ENCODE data around the gene LGALSL. TPM values are rescaled to one million over a fixed set of nuclear protein-coding genes. Genes with fewer than 3 reads are reported as not detected.

LGALSL gene
- polyA plus RNA-seq, 1 donor (not counting 4 experiments of a cell fraction or from before 2014, with no cell fraction given) = 55.4 TPM

DNA sequence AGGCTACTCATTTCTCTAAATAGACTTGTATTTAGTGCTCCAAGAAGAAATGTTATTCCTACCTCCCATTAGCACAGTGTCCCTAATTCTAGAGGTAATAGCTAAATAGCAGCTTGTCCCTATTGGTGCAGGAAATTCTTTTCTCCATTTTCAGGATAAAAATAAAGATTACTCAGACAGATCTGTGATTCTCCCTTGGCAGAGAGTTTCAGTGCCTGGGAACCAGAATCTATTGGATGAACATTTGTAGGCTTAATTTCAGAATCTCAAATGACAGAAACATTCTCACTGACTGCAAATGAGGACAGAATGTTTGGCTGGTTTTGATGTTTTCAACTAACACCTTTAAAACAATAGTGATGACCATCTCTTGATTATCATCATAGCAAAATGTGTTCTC is 33.3 kb upstream of the LGALSL start:
- no peak for FAIRE-seq
- Histone ChIP-seq H3K4me1 (ENCODE audit: control insufficient read depth, extremely low read depth, insufficient read depth, low read length) (no peaks in the 10 kb centered on the region), H2AFZ (ENCODE audit: control insufficient read depth, low read length) (no peak overlapping the region), H3K4me2 (ENCODE audit: control insufficient read depth, extremely low read depth, insufficient read depth, low read depth, low read length) (no peak overlapping the region), H3K9me1 (ENCODE audit: control insufficient read depth, extremely low read depth, insufficient read depth, low read length) (no peaks in the 10 kb centered on the region), H3K36me3 (ENCODE audit: control insufficient read depth in 2 of 2, extremely low read depth in 1 of 2, insufficient read depth in 2 of 2, low read length in 2 of 2) (no peaks in the 10 kb centered on the region), H3K9me3 (ENCODE audit: control insufficient read depth, low read depth, low read length) (no peaks in the 10 kb centered on the region), H3K4me3 (ENCODE audit: control insufficient read depth in 2 of 3, extremely low read depth in 1 of 3, insufficient read depth in 2 of 3, low read depth in 1 of 3, low read length in 3 of 3) (no peak overlapping the region), H3K9ac (ENCODE audit: control insufficient read depth, extremely low read depth, insufficient read depth, low read length) (no peak overlapping the region), H3K27me3 (ENCODE audit: control insufficient read depth, extremely low read depth, insufficient read depth, low read length) (no peaks in the 10 kb centered on the region), H4K20me1 (ENCODE audit: control insufficient read depth, extremely low read depth, insufficient read depth, low read length) (no peaks in the 10 kb centered on the region), H3K79me2 (ENCODE audit: control insufficient read depth, insufficient read depth, low read length) (no peaks in the 10 kb centered on the region), H3K27ac (ENCODE audit: control insufficient read depth, insufficient read depth, low read length) (no peak overlapping the region)
- DNase-seq (ENCODE audit: low read depth, low spot score) = no peak
- TF ChIP-seq EZH2 (IDR thresholded peaks at IDR 0.05; ENCODE audit: low read length) = no peak
- TF ChIP-seq, protein P1, sequence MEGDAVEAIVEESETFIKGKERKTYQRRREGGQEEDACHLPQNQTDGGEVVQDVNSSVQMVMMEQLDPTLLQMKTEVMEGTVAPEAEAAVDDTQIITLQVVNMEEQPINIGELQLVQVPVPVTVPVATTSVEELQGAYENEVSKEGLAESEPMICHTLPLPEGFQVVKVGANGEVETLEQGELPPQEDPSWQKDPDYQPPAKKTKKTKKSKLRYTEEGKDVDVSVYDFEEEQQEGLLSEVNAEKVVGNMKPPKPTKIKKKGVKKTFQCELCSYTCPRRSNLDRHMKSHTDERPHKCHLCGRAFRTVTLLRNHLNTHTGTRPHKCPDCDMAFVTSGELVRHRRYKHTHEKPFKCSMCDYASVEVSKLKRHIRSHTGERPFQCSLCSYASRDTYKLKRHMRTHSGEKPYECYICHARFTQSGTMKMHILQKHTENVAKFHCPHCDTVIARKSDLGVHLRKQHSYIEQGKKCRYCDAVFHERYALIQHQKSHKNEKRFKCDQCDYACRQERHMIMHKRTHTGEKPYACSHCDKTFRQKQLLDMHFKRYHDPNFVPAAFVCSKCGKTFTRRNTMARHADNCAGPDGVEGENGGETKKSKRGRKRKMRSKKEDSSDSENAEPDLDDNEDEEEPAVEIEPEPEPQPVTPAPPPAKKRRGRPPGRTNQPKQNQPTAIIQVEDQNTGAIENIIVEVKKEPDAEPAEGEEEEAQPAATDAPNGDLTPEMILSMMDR (optimal IDR thresholded peaks at IDR 0.05 in 1 of 3, IDR thresholded peaks at IDR 0.05 in 1 of 3, conservative IDR thresholded peaks at IDR 0.05 in 1 of 3; ENCODE audit: extremely low read depth in 1 of 3, insufficient read depth in 2 of 3, low read length in 3 of 3) = no peak
- dilution Hi-C loops (cut with MboI; ENCODE audit: extremely low pct_ligation_motif_present, low sequenced_read_pairs) = no loop called here

DNA sequence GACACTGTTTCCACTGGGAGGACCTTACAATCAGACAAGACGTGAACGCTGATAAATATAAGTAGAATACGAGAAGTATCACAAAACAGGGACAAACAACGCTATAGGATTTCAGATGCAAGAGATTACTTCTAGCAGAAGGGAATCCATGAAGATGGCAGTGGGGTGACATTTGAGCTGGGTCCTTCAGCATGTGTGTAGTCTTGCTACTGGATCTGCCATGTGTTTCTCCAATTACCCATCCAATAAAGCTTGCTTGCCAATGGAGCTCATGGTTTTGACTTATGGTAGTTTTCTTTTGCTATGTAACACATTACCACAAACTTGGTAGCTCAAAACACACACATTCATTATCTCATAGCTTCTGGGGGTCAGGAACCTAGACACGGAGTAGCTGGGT is 32.8 kb upstream of the LGALSL start:
- no peaks in the 10 kb centered on the region for H3K79me2 ChIP-seq (ENCODE audit: control insufficient read depth, insufficient read depth, low read length)
- H3K27ac ChIP-seq (ENCODE audit: control insufficient read depth, insufficient read depth, low read length) = no peak overlapping the region
- H3K36me3 ChIP-seq (ENCODE audit: control insufficient read depth in 2 of 2, extremely low read depth in 1 of 2, insufficient read depth in 2 of 2, low read length in 2 of 2) = no peaks in the 10 kb centered on the region
- no peaks in the 10 kb centered on the region for H3K27me3 ChIP-seq (ENCODE audit: control insufficient read depth, extremely low read depth, insufficient read depth, low read length)
- H3K9me3 ChIP-seq (ENCODE audit: control insufficient read depth, low read depth, low read length) = no peaks in the 10 kb centered on the region
- FAIRE-seq (no peak), DNase-seq (ENCODE audit: low read depth, low spot score) (no peak)
- no peaks in the 10 kb centered on the region for H4K20me1 ChIP-seq (ENCODE audit: control insufficient read depth, extremely low read depth, insufficient read depth, low read length)
- no peak overlapping the region for H3K4me2 ChIP-seq (ENCODE audit: control insufficient read depth, extremely low read depth, insufficient read depth, low read depth, low read length)
- dilution Hi-C loops (cut with MboI; ENCODE audit: extremely low pct_ligation_motif_present, low sequenced_read_pairs) = no loop called here
- H3K4me3 ChIP-seq (ENCODE audit: control insufficient read depth in 2 of 3, extremely low read depth in 1 of 3, insufficient read depth in 2 of 3, low read depth in 1 of 3, low read length in 3 of 3) = no peak overlapping the region
- peaks cover 1% of the 10 kb centered on the region for H3K4me1 ChIP-seq (ENCODE audit: control insufficient read depth, extremely low read depth, insufficient read depth, low read length)
- TF ChIP-seq, protein P1 (optimal IDR thresholded peaks at IDR 0.05 in 1 of 3, IDR thresholded peaks at IDR 0.05 in 1 of 3, conservative IDR thresholded peaks at IDR 0.05 in 1 of 3; ENCODE audit: extremely low read depth in 1 of 3, insufficient read depth in 2 of 3, low read length in 3 of 3) = no peak
- TF ChIP-seq EZH2 (IDR thresholded peaks at IDR 0.05; ENCODE audit: low read length) = no peak
- H3K9ac ChIP-seq (ENCODE audit: control insufficient read depth, extremely low read depth, insufficient read depth, low read length) = no peak overlapping the region
- H2AFZ ChIP-seq (ENCODE audit: control insufficient read depth, low read length) = no peak overlapping the region
- H3K9me1 ChIP-seq (ENCODE audit: control insufficient read depth, extremely low read depth, insufficient read depth, low read length) = no peaks in the 10 kb centered on the region
